Transverse colon (tissue), 4 donors: Measurements from ENCODE around the gene IQCF6.

ENCODE experiments used
- CTCF ChIP-seq, 5 experiments: fragments of 200-600 bp in 3 of 5; fragments of 450-650 bp in 2 of 5; sonication (generic) in 3 of 5; IDR thresholded peaks; 1 replicate in 2 of 5; 2 replicates in 3 of 5; pipeline ENCODE4 v1.5.1; 2016 to 2017; ENCODE audit warnings: antibody characterized with exemption in 5 of 5, inconsistent platforms in 3 of 5, mild to moderate bottlenecking in 2 of 5, moderate library complexity in 1 of 5
- POLR2A ChIP-seq: fragments of 450-650 bp; IDR thresholded peaks from one replicate; pipeline ENCODE4 v1.6.1; 2016; ENCODE audit warnings: antibody characterized with exemption, mild to moderate bottlenecking, moderate library complexity
- POLR2AphosphoS5 ChIP-seq, 3 donors: sonication (generic); formaldehyde crosslinking; IDR thresholded peaks; one replicate each; pipeline ENCODE4 v1.6.1; 2016; ENCODE audit warnings: antibody characterized with exemption in 3 of 3

GRCh38 chr3:51729042-51729633, 49.9 kb downstream of the IQCF6 start:
- TF ChIP-seq POLR2A (no peak), CTCF (IDR thresholded peaks at IDR 0.05) (no peak), POLR2AphosphoS5 (IDR thresholded peaks at IDR 0.05) (no peak)
